ENCODE results near the gene GNA15.
"Not testable (repeated sequence)": the region's sequence is repeated elsewhere in the genome, so short reads cannot be mapped to it uniquely, and the experiment has no call there.

The GNA15 gene, protein sequence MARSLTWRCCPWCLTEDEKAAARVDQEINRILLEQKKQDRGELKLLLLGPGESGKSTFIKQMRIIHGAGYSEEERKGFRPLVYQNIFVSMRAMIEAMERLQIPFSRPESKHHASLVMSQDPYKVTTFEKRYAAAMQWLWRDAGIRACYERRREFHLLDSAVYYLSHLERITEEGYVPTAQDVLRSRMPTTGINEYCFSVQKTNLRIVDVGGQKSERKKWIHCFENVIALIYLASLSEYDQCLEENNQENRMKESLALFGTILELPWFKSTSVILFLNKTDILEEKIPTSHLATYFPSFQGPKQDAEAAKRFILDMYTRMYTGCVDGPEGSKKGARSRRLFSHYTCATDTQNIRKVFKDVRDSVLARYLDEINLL

DNA sequence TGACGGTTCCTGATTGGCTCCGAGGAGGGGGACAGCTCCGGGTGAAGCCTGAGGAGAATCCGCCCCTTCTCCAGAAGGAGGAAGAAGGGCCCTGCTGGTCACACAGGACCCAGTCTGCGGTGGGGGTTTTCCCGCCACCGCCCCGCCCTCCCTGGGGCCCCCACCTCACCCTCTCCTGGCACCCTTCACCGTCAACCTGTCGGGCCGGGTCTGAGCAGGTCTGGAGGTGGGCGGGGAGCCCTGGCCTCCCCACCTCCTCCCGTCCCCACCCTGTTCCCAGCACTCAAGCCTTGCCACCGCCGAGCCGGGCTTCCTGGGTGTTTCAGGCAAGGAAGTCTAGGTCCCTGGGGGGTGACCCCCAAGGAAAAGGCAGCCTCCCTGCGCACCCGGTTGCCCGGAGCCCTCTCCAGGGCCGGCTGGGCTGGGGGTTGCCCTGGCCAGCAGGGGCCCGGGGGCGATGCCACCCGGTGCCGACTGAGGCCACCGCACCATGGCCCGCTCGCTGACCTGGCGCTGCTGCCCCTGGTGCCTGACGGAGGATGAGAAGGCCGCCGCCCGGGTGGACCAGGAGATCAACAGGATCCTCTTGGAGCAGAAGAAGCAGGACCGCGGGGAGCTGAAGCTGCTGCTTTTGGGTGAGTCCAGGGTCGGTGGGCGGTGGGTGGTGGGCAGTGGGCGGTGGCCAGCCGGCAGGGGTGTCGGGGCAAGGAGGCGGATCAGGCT lies at the start of gene GNA15:
Gene GNA15 (plus strand): TSS at position 73 of the 723 bp plus-strand sequence. CDS start 418 bp downstream, at position 491.
- DNase-seq, result no peak

DNA sequence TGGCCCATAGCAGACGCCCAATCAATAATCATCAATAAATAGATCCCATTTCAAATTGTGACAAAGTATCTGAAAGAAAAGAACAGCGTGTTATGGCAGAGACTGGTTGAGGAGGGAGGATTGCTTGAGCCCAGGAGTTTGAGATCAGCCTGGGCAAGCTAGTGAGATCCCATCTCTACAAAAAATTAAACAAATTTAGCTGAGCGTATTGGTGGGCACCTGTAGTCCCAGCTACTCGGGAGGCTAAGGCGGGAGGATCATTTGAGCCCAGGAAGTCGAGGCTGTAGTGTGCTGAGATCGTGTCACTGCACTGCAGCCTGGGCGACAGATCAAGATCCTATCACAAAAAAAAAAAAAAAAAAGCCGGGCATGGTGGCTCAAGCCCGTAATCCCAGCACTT lies 48.1 kb upstream of the GNA15 start:
- no peak for DNase-seq

DNA sequence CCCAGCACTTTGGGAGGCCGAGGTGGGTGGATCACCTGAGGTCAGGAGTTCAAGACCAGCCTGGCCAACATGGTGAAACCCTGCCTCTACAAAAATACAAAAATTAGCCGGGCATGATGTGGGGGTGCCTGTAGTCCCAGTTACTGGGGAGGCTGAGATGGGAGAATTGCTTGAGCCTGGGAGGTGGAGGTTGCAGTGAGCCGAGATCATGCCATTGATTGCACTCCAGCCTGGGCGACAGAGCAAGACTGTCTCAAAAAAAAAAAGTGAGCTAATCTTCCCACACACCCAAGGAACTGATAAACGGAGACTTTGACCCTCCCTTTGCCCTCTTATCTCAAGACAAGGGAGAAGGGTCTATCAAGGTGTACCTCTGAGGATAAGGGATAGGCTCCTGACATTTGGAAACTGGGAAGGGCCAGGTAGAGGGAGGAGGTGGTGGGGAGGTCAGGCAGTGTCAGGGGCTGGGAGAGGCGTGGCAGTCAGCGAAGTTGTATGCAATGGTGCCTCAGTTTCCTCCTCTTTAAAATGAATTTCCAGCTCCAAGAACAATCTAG lies 46.5 kb upstream of the GNA15 start:
- not testable (repeated sequence) for DNase-seq

DNA sequence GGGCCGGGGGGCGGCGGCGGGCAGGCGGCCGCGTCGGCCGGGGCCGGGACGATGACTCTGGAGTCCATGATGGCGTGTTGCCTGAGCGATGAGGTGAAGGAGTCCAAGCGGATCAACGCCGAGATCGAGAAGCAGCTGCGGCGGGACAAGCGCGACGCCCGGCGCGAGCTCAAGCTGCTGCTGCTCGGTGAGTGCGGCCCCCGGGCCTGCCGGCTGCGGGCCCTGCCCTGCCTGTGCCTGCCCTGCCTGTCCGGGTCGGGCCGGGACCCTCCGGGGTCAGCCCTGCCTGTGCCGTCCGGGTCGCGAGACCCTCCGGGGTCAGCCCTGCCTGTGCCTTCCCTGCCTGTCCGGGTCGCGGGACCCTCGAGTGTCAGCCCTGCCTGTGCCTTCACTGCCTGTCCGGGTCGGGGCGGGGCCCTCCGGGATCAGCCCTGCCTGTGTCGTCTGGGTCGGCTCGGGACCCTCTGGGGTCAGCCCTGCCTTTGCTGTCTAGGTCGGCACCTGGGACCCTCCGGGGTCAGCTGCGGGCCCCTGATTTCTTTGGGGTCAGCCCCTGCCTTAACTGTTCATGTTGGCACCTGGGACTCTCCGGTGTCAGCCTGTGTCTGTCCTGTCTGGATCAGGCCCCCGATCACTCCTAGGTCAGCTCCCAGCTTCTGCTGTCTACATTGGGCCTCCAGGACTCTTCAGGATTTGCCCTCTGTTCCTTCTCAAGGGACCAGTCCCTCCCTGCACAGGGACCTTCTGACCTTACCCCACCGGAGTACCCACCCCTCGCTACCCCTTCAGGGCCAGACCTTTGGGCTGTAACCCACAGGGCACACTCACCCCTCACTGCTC lies 41.0 kb upstream of the GNA15 start:
- peak; percentile 18 for DNase-seq

DNA sequence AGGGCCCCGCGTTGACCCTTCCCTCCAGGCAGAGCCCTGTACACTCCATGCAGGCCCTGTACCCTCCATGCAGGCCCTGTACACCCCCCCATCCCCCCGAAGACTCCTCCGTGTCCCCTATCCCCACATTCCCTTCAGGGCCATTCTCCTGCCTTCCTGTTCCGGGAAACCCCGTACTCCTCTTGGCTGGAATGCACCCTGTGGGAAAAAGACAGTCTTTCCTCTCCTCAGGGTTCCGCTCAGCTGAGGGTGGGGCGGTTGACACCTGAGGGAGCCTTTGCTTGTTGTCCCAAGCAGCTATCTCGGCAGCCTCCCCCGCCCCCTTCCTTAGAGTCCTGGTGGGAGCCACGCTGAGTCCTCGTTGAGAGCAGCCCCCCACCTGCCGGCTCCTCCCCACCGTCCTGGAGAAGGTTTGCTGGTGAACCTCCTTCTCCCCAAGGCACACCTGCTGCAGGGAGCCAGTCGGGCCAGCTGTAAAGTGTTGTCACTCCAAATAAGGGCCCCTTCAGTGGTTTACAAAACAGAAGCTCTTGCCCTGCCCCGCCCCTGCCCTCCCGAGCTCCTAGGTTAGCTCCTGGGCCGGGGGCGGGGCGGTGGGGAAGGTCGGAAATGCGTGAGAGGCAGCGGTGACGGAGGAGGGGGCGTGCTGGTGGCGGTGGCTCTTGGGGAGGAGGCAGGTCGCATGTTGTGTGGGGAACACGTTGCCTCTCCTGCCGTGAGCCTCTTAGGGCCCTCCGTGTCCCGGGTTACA lies 40.2 kb upstream of the GNA15 start:
- no peak for DNase-seq

DNA sequence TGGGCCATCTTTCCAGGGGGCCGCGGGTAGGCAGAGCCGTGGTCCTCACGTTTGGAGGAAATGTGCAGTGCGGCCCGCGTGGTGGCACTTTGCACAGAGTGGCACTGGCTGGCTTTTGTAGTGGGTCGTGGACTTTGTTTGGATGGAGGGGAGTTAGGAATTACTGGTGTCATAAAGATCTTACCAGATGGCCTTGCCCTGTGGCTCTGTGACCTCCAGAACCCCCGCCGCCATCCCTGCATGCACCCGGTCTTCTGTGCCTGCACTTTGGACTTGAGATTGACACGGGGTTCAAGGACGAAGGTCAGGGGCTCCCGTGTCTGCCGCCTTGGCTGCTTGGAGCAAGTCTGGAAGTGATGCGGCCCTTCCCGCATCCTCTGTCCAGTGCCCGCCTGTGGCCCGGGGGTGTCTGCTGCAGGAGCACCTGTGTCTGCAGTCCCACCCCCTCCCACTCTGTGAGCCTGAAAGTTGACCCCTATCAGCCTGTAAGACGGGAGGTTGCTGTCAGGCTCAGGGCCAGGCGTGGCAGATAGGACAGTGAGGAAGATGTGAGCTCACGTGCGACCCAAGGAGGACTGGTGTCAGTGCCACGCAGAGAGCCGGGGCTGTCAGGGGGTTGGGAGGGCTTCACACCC lies 39.4 kb upstream of the GNA15 start:
- no peak for DNase-seq

DNA sequence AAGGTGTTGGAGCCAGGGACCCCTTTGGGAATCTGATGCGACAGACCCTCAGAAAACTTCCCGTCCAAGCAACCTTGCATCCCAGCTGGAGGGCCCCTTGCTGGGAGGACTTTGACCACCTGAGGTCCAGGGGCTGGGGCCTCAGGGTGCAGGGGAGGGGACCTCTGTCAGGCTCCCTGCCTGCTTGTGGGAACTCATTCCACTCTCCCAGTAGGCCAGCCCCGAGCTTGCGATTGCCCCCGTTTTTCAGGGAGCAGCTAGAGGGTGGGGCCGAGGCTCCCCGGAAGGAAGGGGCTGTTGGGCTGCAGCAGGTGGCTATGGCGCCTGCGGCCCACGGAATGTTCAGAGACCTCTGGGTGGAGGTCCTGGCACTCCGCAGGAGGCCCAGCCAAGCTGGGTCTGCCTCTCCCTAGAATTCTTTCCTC lies 38.9 kb upstream of the GNA15 start:
- DNase-seq, result no peak

DNA sequence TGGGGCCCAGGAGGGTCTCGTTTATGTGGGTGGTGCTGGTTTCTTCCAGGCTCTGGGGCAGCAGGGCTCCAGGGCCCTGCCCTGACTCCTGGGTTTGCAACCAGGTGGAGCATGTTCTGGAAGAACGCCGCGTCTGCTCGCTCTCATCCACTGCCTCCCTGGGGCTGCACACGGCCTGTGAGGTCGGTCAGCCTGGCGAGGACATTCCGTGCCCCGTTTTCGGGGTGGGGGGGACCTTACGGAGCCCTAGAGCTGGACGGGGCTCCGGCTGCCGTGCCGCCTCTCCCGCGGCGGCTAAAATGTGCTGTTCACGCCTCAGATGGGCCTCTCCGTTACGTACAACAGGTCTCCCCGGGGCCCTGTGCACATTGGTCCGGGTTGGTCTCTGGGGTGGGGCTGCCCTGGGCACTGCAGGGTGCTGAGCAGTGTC lies 38.4 kb upstream of the GNA15 start:
- no peak for DNase-seq

DNA sequence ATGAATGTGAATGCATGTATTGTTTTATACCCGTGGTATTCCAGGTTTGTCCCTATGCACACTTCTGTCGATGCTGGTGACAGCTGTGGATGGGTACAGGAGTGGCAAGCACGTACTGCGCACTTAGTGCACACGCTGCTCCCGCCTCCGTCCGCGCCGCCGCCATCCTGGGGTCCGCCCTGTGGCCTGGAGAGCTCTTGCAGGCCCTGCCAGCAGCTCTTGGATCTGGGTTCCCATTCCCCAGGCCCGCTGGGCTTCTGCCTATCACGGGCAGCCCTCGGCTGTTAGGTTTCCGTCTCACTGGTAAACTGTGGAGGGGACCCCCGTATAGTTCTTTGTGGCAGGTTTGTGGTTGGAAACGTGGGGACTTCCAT lies 37.7 kb upstream of the GNA15 start:
- no peak for DNase-seq

DNA sequence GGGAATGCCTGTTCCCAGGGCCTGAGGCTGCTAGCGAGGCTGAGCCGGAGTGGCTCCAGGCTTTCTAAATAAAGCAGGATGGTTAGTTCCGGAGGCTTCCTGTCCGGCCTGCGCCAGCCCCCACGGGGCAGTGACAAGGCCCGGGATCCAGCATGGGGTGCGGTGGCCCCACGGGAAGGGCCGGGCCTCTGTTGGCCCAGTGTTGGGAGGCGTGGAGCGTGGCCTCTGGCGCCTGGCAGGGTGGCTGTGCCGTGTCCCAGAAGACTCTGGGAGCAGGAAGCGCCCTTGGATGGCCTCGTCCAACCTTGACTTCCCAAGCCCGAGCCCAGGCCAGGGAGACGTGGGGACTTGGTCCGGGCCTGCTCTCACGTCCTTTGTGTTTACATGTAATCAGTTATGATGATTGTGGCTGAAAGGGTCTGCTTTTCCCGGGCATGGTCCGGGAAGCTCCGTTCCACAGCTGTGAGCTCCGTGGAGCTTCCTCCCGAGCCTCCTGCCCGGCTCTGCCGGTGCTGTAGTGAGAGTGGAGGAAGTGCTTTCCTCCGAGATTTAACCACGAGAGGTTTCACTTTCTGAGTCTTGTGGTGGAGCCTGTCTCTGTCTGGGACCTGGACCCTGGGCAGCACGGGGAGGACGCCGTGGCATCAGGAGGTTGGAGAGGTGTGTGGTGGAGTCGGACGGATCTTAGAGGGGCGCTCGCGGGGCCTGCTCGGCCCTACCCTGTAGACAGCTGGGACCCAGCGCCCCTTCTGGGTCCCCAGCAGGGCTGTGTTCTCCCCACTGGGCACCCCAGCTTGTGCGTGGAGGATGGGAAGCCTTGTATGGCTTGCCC lies 37.1 kb upstream of the GNA15 start:
- DNase-seq, result no peak

DNA sequence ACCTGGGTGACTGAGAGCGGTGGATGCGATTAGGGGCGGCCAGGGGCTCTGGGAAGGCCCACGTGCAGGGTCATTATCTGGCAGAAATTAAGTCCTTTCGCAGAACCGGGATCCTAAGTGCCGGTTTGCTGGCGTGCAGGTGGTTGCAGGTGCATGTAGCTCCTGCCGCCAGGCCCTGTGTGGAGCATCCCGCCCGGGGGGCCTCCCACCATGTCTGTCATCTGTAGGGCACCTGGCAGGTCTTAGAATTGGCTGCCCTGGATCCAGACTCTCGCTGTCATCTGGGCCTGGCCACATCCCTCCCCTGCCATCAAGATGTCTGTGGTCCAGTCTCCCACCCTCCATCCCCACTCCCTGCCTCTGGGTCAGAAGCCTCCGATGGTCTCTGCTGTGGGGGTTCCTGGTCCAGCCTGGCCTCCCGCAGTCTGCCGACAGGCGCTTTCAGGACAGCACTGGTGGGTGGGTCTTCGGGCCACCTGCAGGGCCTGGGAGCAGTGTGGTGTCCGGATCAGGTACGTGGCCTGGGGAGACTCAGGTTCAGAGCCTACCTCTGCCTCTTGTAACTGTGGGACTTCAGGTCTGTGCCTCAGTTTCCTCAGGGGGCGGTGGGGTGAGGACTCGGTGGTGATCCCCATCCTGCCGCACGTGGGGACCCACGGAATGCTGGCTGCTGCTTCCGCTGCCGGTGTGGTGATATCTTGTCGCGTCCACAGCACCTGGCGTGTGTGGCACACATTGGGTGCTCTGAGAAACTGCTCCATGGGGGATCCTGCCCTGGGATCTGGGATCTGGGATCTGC lies 36.3 kb upstream of the GNA15 start:
- no peak for DNase-seq

DNA sequence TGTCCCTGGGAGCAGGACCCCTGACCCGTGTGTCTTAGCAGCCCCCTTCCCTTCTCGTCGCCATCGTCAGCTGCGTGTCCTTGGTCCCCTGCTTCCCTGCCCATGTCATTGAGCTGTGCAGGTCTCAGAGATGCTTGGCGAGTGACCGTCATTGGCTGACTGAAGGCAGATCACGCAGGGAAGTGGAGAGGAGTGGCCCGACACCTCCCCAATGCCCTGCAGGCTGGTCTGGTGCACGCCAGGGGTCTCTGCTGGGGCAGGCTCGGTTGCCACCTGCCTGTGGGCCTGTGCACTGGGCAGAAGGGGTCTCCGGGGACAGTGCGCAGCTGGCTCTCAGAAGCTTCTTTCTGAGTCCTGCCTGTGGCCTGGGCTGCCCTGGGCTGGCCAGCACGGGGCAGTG lies 35.5 kb upstream of the GNA15 start:
- DNase-seq, result no peak

DNA sequence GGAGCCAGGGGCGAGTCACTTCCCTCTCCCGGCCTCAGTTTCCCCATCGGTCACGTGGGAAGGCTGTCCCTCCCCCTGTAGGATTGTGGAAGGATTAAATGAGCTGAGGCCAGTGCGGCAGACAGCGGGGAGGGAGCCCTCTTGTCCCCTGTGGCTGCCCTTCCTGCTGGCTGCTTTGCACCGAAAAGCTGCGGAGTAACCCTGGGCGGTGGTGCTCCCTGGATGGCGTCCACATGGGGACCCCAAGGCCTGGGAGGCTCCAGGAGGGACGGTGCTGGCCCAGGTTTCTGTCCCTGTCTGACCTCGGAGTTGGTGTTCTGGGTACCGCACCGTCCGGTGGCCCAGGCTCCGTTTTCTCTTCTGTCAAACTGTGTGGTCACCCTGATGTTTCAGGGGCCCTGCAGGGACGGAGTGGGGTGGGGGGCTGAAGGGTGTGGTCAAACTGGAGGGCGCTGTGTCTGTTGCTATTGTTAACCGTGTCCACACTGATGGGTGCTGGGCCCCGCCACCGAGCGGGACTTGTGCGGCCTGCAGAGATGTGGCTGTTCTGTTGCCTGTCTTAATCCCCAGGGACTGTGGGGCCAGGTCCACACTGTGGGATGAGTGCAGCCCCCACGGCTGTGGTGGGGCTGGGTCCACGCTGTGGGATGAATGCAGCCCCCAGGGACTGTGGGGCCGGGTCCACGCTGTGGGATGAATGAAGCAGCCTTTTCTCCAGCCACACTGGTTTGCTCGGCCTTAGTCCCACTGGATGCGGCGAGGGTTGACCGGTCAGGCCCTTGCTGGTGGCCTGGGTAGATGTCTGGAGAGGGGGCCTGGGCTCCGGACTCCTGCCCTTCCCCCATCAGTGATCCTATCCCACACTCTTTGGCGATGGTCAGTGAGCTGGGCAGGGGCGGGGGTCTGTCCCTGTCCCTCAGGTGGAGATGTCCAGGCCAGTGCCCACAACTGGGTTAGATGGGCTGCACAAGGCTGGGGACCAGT lies 34.8 kb upstream of the GNA15 start:
- DNase-seq, result no peak

DNA sequence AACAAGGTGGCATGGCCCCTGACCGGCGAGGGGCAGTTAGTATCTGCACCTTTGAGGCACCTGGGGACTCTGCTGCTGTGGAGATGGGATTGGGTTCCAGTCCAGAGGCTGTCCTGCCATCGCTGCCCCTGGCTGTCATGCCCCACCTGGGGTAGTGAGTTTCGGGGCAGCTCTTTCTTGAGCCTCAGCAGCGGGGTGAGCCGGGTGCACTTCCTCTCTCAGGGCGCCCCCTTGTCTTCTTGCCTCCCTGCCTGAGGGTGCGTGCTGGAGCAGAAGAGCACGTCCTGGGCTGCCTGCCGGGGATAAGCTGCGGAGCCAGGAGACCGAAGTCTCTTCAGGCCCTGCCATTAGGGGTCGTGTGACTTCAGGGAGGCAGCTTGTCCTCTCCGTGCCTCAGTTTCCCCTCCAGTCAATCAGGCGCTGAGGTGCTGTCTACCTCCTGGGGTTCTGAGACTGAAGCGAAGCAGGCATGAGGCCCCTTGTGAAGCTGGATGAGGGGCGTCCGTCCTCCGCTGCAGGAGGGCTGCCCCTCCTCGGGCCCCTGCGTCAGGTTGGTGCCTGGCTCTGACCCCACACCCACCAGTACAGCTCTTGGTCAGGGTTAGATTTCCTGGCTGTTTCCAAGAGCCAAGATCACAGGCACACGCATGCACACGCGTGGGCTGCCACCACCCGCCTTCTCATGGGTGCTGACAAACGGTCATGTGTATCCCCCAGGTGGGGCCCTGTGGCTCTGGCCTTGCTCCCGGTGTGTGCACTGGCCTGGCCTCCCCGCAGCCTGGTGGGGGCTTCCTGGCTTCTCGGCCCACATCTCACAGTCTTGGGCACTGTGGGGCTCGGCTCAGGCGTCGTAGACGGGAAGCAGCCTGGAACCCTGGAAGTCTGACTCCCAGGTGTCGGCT lies 33.3 kb upstream of the GNA15 start:
- DNase-seq, result no peak

DNA sequence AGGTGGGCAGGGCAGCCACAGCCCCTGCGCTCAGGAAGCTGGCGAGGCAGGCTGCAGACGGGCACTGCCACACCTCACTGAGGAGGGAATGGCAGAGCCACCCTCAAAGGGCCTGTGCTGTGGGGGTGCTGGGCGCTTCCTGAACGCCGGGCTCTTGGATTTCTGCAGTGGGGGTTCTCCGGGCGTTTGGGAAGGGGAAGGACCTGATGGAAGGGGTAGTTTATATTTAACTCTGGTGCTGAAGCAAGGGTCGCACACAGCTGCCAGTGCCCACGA lies 31.2 kb upstream of the GNA15 start:
- DNase-seq, result no peak

DNA sequence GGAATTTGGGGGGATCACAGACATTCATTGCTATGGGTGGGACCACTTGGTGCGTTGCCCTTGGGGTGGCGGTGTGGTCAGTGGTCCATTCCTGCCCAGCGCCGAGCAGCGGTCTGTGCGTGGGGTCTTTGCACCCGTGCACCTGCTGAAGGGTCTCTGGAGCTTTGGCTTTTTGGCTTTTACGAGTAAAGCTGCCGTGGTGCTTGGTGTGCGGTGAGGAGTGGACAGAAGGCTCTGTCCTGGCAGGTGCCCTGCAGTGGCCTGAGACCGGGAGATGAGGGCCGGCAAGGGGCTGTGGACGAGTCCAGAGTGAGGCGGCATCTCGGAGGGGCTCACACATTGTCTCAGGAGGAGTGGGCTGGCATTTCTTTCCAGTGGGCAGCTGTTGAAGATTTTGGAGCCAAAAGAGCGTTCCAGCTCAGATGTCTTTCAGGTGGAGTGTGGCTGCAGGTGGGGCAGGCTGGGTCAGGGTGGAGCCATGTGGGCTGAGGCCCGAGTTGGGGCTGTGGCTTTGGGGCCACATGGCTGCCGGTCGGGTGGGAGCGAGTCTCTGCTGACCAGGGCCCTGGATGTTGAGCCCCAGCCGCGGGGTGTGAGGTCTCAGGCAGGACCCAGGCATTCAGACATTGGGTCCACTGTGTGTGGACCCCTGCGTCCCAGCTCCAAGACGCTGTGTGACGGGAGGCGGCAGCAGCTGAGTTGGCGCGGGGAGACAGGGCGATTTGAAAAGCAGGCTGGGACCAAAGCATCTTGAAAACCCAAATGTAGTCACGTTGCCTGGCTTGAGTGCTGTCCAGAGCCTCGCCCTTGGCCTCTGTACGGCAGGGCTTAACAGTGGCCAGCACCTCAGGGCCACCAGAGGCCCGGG lies 30.0 kb upstream of the GNA15 start:
- DNase-seq, result no peak

Data from fibroblast of upper back skin (primary cell).